ENCODE measurements around the gene CYP24A1.

Gene CYP24A1

DNA sequence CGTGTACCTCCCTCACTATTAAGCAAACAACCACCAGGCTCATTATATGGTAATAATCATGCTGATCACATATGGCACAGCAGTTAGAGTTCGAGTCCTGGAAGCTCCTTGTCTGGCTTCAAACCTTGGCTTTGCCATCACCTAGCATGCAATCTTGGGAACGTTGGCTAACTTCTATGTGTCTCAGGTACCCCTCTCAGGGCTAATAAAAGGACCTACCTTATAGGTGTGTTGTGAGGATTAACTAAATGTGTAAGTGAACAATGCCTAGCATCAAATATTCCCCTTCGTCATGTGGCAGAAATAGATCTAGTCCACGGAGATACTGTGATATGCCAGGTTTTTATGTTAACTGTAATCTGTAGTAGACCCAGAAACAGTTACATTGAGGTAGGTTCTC lies 10.4 kb downstream of the CYP24A1 start:
- intact Hi-C loops (cut with DNase I), result no loop called here
- no peak for DNase-seq

DNA sequence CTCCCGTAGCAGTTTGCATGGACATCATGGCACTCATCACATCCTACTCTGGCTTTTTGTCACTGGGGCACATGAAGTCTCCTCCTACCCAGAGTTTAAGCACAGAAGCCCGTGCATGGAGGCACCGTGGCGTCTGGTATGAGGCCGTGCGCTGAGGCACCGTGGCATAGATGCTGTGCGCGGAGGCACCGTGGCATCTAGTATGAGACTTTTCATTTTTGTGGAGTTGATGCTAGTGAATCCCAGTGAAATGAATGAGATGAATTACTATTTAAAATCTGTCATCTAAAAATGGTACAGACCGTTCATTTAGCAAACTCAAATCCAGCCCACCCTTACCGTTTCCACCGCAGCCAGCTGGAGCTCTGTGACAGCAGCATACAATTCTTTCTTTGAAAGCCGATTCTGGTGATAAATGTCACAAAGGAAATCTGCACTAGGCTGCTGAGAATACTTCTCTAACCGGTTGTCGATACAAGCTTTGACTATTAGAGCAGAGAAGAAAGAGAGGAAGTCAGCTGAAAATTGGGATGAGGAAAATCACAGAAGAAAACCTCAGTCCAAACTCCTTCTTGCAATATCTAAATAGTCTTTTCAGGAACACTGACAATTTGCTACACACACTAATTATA lies 11.3 kb downstream of the CYP24A1 start:
- DNase-seq, result peak in 34 of 42 donors; percentile 7 to 58 (median 32)
- intact Hi-C loops (cut with DNase I), result no loop called here

DNA sequence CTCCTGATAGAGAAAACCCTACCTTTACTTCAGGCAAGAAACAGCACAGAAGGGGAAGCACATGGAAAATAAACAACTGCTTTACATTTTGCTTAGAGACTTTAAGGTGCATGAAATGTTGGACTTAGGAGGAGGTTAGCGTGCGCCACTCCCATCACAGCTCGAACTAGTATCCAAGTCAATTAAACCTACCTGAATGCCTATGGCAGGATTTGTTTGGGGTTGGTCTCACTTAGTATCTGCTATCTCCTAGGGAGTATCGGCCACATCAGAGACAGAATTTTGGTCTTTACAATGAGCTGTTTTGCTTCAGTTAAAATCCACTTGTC lies 12.0 kb downstream of the CYP24A1 start:
- intact Hi-C loops (cut with DNase I), result no loop called here
- no peak for DNase-seq

DNA sequence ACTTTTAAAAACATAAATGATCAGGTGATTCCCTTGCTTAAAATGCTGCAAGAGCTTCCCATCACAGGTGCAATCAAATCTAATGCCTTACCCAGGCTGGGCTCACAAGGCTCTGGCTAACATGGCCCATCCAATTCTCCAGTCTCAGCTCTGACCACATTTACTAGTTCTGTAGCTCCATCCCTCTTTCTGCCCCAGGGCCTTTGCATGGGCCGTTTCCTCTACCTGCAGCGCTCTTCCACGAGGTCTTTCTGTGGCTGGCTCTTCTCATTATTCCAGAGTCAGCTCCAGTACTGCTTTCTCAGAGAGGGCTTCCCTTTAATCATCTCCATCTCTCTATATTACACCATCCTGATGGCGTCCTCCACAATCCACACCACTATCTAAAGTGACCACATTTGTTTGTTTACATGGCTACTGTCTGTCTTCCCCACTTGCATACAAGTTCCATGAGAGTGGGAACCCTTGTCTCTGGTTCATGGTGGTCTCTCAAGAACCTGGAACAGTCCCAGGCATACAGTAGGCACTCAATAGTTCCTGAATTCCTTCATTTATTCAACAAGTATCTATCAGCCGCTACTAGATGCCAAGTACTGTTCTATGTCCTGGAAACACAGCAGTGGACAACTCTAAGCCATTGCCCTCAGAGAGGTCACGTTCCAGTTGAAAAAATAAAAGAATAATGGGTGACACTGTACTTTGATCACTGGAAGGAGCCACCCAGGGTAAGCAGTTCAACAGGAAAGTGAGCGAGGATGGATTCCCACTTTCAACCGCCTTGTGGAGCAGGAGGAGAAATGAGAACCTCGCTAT lies 12.6 kb downstream of the CYP24A1 start:
- intact Hi-C loops (cut with DNase I), result no loop called here
- no peak for DNase-seq

DNA sequence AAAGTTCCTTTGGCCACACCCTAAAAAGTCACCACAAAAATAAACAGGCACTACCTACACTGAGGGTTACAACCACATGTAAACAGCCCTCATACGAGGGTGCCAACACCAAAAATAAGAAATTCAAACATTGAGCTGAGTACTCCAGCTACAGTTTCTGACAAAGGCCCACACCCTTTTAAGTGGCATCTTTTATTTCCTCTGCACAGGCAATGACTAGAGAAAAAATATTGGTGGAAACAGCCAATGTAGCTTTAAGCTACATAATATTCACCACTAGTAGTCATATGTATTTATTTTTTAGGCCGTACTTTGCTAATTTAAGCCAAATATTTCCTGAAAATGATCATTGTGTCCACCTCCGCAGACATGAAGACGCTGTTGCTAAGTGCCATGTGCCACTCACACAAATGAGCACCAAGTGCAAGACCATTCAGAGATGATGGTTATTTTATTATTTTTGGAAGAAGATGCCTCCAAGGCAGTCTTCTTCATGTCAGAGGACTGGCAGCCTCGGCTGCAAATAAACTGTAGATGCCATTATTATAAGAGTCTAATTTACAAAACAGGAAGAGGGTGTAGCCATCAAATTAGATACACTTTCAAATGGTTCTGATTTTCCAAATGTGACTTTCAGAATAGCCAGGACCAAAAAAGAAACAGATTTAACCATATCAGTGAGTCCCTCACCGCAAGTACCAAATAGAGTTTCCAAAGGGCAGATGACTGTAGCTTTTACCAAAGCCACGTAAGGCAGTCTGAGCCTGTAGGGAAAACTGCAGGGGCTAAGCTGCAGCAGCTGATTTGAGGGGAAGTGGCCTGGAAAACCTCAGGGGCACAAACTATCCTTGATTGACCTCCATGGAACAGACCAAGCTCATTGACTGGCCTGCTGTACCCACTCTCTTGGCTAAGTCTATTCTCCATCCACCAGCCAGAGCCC lies 13.4 kb downstream of the CYP24A1 start:
- no peak for DNase-seq
- intact Hi-C loops (cut with DNase I), result no loop called here

DNA sequence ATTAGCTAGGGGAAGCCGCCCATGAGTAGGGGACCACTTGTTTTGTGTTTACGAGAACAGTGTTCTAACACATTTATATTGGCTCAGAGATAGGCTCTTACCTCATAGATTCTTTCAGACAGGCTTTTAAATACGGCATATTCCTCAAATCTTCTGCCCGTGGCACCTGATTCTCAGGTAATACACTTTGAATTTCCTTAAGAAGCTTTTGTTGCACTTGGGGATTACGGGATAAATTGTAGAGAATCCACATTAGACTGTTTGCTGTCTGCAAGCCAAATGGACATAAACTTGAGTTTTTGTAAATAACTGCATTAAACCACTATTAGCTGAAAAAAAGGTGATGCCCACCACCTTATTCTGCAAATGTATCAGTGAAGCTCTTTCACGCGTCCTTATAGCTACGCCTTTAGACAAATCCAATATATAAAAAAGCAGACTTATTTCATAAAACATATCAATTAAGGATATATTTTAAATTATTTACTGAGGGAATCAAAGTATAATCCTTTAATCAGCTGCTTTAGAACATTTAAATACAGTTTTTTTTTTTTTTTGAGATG lies 14.8 kb downstream of the CYP24A1 start:
- intact Hi-C loops (cut with DNase I), result no loop called here
- no peak for DNase-seq

DNA sequence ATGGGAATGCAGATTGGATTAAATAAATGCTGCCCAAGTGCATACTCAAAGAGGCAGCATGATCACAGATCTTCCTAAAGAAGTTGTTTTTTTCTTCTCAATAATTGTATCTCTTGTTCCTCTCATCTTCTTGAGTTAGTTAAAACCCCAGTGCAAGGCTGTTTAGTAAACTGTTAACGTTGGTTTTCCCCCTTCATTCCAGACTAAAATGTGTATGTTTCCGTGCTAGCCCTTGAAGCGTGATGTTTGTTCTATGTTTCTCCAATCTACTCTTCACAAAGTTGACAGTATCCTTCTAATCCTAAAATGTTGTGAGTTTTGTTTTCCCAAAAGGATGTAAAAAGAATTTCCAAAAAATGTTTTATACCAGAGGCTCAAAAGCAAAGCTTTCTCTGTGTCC lies 15.6 kb downstream of the CYP24A1 start:
- no peak for DNase-seq
- intact Hi-C loops (cut with DNase I), result no loop called here

DNA sequence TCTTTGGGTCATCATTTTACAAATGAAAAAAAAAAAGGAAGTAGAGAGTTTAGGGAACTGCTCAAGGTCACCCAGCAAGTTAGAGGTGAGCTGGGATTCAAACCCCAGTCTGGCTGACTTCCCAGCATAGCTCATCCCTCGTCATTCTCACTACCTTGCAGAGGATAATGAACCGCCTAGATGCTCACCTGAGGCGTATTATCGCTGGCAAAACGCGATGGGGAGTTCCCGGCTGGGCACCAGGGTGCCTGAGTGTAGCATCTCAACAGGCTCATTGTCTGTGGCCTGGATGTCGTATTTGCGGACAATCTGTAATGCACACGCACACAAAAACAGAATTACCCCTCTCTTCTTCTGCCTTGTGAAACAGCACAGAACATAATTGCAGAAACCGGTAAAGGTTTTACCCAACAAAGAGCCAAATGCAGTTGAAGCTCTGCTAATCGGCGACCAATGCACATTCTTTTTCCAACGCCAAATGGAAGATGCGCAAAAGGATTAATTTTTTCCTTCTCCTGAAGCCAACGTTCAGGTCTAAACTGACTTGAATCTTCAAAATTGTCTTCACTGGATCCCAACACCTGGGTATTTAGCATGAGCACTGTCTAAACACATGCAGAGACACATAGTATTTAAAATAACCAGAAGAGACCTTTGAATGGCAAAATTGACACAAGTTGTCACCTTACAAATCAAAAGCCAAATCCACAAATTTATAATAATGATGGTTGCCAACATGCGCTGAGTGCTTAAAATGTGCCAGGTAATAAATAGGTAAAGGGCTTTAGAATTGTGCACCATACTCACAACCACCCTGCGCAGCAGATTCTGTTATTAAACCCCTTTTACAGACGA lies 16.6 kb downstream of the CYP24A1 start:
- DNase-seq, result no peak
- intact Hi-C loops (cut with DNase I), result no loop called here

DNA sequence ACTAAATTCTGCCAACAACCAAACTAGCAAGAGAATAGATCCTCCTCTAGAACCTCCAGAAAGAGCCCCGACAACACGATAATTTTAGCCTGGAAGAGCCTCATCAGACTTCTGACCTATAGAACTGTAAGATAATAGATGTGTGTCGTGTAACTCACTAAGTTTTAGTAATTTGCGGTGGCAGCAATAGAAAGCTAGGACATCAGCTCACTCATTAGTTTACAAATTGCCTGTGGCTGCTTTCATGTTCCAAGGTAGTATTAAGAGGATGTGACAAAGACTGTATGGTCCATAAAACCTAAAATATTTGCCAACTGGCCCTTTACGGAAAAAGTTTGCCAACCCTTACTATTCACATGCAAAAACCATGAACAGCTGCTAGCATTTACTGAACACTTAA lies 17.3 kb downstream of the CYP24A1 start:
- intact Hi-C loops (cut with DNase I), result no loop called here
- DNase-seq, result no peak

DNA sequence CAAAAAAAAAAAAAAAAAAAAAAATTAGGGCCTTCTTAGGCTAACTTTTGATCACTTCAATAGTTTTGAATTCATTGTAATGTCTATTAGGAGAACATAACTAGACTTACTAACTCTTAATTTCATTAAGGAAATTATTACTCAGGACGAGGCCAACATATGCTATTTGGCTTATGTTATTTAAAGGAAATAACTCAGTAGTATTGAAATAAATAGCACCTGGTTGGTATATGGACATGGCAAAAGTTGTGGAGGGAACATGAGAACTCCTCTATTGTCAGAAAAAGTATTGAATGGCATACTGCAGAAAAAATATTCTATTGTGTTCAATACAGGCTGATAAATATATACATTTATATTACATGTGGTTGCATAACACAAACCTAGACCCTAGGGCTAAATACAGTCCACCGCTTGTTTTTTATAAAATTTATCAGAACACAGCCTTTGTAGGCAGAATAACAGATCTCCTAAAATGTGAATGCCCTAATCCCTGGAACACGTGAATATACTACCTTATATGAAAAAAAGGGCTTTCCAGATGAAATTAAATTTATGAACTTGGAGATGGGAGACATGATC lies 18.0 kb downstream of the CYP24A1 start:
- no peak for DNase-seq

DNA sequence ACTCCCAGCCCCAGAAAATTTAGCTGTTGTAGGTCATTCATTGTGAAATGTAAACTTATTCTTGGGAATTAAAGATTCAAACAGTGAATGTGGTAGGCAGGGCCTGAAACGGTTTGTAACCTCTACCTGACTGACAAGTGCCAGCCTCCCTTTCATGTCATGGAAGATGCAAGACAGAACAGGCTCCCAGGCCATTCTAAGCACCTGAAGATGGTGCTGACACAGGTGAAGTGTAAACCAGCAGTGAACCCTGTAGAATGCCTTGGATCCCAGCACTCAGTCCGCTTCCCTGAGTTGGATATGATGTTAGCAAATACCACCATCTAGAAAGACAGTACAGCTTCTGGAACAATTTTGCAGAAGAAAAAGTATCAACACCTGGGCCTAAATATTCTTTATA lies 19.3 kb downstream of the CYP24A1 start:
- DNase-seq, result no peak
- intact Hi-C loops (cut with DNase I), result no loop called here

More for the DNA sequence above, 18.0 kb downstream of the CYP24A1 start:
- intact Hi-C loops (cut with DNase I), result no loop called here

DNA sequence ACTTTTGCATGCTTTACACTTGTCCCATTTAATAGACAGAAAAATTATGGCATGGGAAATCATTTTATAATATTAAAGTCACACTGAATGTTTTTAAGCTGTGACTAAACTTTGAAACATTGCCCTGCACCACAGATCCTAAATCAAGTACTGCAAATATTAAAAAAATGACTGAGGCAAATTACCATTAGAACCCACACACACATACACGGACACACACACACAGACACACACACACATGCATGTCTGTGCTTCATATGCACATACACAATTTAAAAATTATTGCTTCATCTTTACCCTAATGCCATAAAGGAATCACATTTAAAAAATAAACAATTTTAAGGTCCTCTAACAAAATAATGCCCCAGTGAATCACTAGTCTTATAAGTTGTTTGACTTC lies 19.9 kb downstream of the CYP24A1 start:
- no peak for DNase-seq
- intact Hi-C loops (cut with DNase I), result no loop called here

DNA sequence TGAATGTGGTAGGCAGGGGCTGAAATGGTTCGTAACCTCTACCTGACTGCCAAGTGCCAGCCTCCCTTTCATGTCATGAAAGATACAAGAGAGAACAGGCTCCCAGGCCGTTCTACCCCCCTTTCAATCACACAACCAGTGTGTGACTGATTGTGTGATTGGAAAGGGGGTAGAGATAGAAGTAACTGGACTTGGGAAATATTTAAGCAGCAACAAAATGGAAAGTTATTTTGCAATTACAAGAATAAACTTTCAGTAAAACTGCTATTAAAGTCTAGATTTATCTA lies 20.8 kb downstream of the CYP24A1 start:
- intact Hi-C loops (cut with DNase I), result no loop called here

DNA sequence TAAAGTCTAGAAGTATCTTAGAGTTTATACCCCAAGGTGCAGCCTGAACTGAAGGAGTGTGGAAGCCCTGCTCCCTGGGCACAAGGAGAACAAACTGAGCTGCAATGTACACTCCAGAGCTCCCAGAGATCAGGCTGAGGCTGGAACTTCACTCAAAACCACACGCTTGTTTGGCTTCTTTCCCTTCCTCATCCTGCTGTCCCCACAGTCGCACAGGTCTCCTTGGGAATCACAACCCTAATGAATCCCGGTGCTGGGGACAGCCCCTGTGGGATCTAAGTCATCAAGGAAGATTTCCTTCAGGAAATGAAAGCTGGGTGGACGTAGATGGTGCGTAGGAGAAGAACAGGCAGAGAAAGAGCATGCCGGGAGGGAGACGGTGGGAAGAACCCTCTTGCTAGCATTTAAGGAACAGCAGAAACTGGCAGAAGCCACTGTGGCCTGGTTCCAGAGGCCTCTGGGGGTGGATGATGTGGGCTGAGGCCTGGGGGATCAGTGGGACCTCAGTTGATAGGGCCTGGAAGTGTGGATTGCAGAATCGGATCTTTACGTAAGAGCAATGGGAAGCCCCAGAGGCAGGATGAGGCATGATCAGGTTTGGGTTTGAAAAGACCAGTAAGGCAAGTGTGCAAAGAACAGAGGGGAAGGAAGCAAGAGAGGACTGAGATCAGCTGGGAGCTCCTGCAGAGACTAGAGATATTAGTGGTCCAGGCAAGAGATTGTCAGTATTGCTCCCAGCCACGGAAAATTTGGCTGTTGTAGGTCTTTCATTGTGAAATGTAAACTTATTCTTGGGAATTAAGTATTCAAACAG lies 21.4 kb downstream of the CYP24A1 start:
- no peak for DNase-seq
- intact Hi-C loops (cut with DNase I), result no loop called here

More for the DNA sequence above, 20.8 kb downstream of the CYP24A1 start:
- DNase-seq, result no peak

DNA sequence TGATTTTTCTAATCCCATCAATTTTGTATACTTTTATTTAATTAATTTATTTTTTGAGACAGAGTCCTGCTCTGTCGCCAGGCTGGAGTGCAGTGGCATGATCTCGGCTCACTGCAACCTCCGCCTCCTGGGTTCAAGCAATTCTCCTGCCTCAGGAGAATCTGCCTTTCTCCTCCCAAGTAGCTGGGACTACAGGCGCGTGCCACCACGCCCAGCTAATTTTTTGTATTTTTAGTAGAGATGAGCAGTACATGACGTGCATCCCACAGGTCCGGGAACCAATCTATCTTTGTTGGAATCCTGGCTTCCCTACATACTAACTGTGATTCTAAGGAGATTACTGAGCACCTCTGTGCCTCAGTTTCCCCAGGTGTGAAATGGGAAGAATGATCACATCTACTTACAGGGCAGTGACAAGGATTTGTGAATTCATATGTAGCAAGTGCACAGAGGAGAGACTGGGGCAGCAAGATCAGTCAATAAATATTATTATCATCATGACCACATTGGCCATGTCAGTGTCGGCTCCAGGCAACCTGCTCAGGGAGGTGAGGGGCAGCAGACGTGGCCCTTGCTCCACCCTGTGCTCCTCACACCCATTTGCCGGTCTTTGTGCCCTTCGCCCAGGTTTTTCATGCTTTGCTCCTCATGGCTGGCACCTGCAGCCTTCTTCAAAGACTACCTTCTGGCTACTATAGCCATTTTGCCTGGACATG lies 22.1 kb downstream of the CYP24A1 start:
- intact Hi-C loops (cut with DNase I), result no loop called here
- no peak for DNase-seq

DNA sequence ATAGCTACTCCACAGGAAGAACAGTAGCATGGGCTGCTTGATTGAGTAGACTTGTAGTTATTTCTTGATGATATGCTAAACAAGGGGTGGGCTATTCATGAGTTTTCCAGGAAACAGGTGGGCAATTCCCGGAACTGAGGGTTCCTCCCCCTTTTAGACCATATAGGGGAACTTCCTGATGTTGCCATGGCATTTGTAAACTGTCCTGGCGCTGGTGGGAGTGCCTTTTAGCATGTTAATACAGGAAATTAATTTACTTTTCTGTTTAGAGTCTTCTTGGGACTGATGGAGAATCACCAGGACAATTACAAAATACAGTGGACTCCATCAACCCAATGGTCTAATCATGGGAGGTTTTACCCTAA lies 22.7 kb downstream of the CYP24A1 start:
- intact Hi-C loops (cut with DNase I), result no loop called here

DNA sequence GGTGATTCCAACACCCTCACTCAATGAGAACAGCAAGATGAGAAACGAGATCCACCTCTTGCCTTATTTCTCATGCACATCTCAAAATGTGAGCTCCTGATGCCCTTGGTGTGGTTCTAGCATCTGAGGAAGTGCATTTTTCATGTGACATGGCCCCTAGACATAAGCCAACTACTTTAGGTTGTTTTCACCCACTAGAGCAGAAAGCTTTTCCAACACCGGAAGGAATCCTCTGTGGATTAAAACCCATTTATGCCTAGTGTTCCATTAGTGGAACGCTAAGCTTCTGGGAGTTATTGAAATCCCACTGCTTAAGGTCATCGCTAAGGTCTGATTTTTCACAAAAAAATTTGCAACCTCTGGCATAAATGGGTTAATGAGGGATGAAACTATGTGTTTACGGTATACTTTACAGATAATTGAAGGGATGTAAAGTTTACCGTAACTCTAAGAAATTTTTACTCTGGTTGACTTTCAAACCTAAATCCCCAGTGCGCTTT lies 24.0 kb downstream of the CYP24A1 start:
- intact Hi-C loops (cut with DNase I), result no loop called here
- DNase-seq, result no peak

More for the DNA sequence above, 22.7 kb downstream of the CYP24A1 start:
- no peak for DNase-seq

All from head of caudate nucleus (tissue), 42 donors.